Stimulated activated memory B cell treated with anti-CD40 and anti-IgM and Interleukin-4, amounts not matched to agents 10 μg/mL and 1 μg/mL and 100 μg/mL, for 72 hours (primary cell): ENCODE results near the gene FBN3.

Experiments
- ATAC-seq: fragments of 150-1000 bp; cut with Tn5 transposase; 2 replicates; pipeline ENCODE4 v1.10.0; 2021
- H3K27ac Mint-ChIP-seq: one replicate; pipeline ENCODE4 v1.8.0; 2022; ENCODE audit warnings: mild to moderate bottlenecking, mixed read lengths
- H3K27me3 Mint-ChIP-seq: one replicate; pipeline ENCODE4 v1.8.0; 2022; ENCODE audit warnings: mixed read lengths
- H3K36me3 Mint-ChIP-seq: one replicate; pipeline ENCODE4 v1.8.0; 2022; ENCODE audit warnings: mixed read lengths
- H3K4me1 Mint-ChIP-seq: one replicate; pipeline ENCODE4 v1.8.0; 2022; ENCODE audit warnings: mixed read lengths
- H3K4me3 Mint-ChIP-seq: one replicate; pipeline ENCODE4 v1.8.0; 2022; ENCODE audit warnings: mild to moderate bottlenecking, moderate library complexity, mixed read lengths
- H3K9me3 Mint-ChIP-seq: one replicate; pipeline ENCODE4 v1.8.0; 2022; ENCODE audit warnings: mixed read lengths

Gene FBN3

DNA sequence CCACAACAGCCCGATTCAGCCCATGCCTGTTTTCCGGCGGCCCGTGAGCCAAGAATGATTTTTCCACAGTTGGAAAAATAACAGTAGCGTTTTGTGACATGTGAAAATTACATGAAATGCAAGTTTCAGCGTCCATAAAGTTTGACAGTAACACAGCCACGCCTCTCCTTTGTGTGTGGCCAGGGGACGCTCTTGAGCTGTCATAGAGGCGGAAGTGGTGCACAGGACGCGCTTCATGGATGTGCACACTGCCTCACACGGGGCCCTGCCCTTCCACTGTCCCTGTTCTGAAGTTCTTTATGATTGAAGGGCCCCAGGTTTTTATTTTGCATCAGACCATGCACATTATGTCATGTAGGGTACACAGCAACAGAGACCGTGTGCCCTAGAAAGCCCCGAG is 131.6 kb downstream of the FBN3 start:
- Mint-ChIP-seq H3K4me1 (peaks cover 11% of the 10 kb centered on the region), H3K27me3 (no peaks in the 10 kb centered on the region), H3K4me3 (no peak overlapping the region), H3K27ac (no peak overlapping the region), H3K9me3 (no peaks in the 10 kb centered on the region), H3K36me3 (no peaks in the 10 kb centered on the region)
- ATAC-seq: peak; percentile 85
